ENCODE measurements around the gene GPAM.
A peak's percentile ranks its signal among the peaks of the same experiment; 100 is the strongest.
"Not testable (repeated sequence)": the region's sequence is repeated elsewhere in the genome, so short reads cannot be mapped to it uniquely, and the experiment has no call there.

GPAM gene

DNA sequence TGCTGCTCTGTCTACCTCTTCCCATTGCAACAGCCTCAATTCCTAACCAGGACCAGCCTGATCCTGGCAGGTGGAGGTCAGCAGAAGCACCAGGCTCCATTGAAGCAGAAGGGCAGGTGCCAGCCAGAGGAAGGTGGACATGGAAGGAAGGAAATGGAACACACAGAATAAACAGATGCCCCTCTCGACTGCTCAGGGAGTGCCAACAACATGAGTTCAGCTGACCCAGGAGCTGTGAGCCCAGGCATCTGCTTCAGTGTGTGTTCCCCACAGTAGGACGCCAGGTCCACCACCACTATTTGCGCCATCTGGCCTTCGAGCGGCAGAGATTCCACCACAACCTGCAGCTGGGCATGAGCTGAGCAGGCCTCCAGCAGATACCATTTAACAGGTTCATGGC, 56.7 kb downstream of the GPAM start:
- DNase-seq, result no peak

DNA sequence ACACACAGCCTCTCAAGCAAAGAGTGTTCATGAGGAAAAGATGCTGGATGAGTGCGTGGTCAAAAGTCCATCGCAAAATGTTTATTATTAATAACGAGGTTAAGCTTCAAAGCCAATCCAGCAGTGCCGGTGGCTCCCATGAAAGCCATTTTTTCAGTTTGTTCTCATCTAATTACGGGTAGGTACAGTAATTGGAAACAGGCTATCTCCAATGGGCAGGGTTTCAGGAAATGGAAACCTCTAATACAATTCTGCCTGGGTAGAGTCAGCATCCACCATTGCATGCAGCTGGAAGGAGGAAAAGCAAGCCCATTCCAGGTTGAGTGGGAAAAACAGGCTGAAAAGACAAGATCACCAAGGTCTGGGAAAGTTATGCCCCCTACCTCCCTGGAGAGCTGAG, 57.4 kb downstream of the GPAM start:
- DNase-seq, result no peak

GRCh38 chr10:112124866-112125265, 58.7 kb downstream of the GPAM start:
- no peak for DNase-seq

GRCh38 chr10:112122827-112123226, 60.7 kb downstream of the GPAM start:
- no peak for DNase-seq

DNA sequence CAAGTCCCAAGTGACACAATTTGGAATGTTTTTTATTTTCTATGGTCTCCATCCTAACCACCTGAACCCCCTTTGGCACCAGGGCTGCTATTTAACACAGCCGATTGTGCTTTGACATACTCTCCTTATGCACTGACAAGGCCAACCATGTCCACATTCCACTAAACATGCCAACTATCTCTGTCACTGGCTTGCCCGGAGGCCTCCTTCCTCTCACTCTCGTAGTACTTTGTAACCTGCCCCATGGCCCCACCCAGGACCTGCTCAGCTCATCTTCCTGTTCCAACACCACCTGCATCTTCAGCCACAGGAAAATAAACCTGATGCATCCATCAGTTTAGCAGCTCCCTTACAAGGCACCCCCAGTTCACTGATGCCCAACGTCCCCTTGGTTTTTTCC, 63.1 kb downstream of the GPAM start:
- no peak for DNase-seq

GRCh38 chr10:112115781-112116385, 67.7 kb downstream of the GPAM start:
- peak in 1 of 2 experiments; percentile 12 for DNase-seq

- not testable (repeated sequence) for DNase-seq
These were observed 73.8 kb downstream of the GPAM start for GRCh38 chr10:112109779-112110178.
